GM12891 (cell line): ENCODE data around the gene ENAH.

ENCODE experiments used
- DNase-seq: peaks from one replicate; pipeline ENCODE4 v3.0.0; 2011; ENCODE audit warnings: low spot score; ENCODE audit not compliant: insufficient read length
- FAIRE-seq: peaks from 2 replicates; lab custom pipeline; 2011; peaks lifted over from hg19 to GRCh38; lab: Jason Lieb, UNC
- PAX5 ChIP-seq: IDR thresholded peaks from 2 replicates; pipeline ENCODE4 v1.6.1; 2011; ENCODE audit warnings: low read length, moderate library complexity, mild to moderate bottlenecking; ENCODE audit not compliant: insufficient read depth, severe bottlenecking
- POLR2A ChIP-seq: IDR thresholded peaks from 2 replicates; pipeline ENCODE4 v1.6.1; 2011; ENCODE audit warnings: low read depth, low read length, control low read depth
- POLR2AphosphoS5 ChIP-seq: IDR thresholded peaks from 2 replicates; pipeline ENCODE4 v1.6.1; 2011; ENCODE audit warnings: low read depth, low read length, control low read depth
- POU2F2 ChIP-seq: IDR thresholded peaks from 2 replicates; pipeline ENCODE4 v1.6.1; 2011; ENCODE audit warnings: low read depth, mild to moderate bottlenecking, control low read depth, low read length, moderate library complexity
- SPI1 ChIP-seq: IDR thresholded peaks from 2 replicates; pipeline ENCODE4 v1.6.1; 2011; ENCODE audit warnings: low read depth, low read length, control low read depth
- TAF1 ChIP-seq: IDR thresholded peaks from 2 replicates; pipeline ENCODE4 v1.6.1; 2011; ENCODE audit warnings: low read depth, low read length, control low read depth

Gene ENAH

GRCh38 chr1:225484657-225485214 is 168.2 kb downstream of the ENAH start:
- no peak for FAIRE-seq
- DNase-seq = no peak
- TF ChIP-seq TAF1 (no peak), POLR2A (no peak), SPI1 (no peak), POU2F2 (no peak), POLR2AphosphoS5 (no peak), PAX5 (no peak)

- DNase-seq (no peak), FAIRE-seq (no peak)
Observed at GRCh38 chr1:225483818-225484656, 168.9 kb downstream of the ENAH start.

GRCh38 chr1:225482421-225482950 is 170.4 kb downstream of the ENAH start:
- TF ChIP-seq POLR2AphosphoS5 = no peak
- TF ChIP-seq POU2F2 = no peak
- TF ChIP-seq SPI1 = no peak
- no peak for TF ChIP-seq POLR2A
- TF ChIP-seq TAF1 = no peak
- TF ChIP-seq PAX5 = no peak
- FAIRE-seq (no peak), DNase-seq (no peak)

More at GRCh38 chr1:225483818-225484656, 168.9 kb downstream of the ENAH start:
- no peak for TF ChIP-seq PAX5
- no peak for TF ChIP-seq SPI1
- no peak for TF ChIP-seq POLR2AphosphoS5
- TF ChIP-seq POU2F2 = no peak
- no peak for TF ChIP-seq POLR2A
- no peak for TF ChIP-seq TAF1

- no peak for DNase-seq
- TF ChIP-seq PAX5 (no peak), TAF1 (no peak), POLR2AphosphoS5 (no peak), POLR2A (no peak), POU2F2 (no peak), SPI1 (no peak)
- FAIRE-seq = no peak
Observed at GRCh38 chr1:225481738-225482137, 171.2 kb downstream of the ENAH start.

GRCh38 chr1:225480825-225481434 is 172.0 kb downstream of the ENAH start:
- TF ChIP-seq SPI1 (peak; percentile 71), POLR2A (no peak)
- DNase-seq = no peak
- peak; percentile 38 for FAIRE-seq

GRCh38 chr1:225479996-225480720 is 172.8 kb downstream of the ENAH start:
- no peak for TF ChIP-seq PAX5
- TF ChIP-seq TAF1 = no peak
- TF ChIP-seq POLR2A = no peak
- TF ChIP-seq SPI1 = no peak
- TF ChIP-seq POU2F2 = no peak
- no peak for TF ChIP-seq POLR2AphosphoS5
- DNase-seq (no peak), FAIRE-seq (no peak)

- DNase-seq (no peak), FAIRE-seq (no peak)
- TF ChIP-seq POLR2A (no peak), POU2F2 (no peak), SPI1 (no peak), TAF1 (no peak), POLR2AphosphoS5 (no peak), PAX5 (no peak)
Observed at GRCh38 chr1:225479341-225479740, 173.6 kb downstream of the ENAH start.

GRCh38 chr1:225477296-225477911 is 175.5 kb downstream of the ENAH start:
- FAIRE-seq (no peak), DNase-seq (no peak)
- TF ChIP-seq TAF1 (no peak), SPI1 (no peak), POU2F2 (no peak), POLR2A (no peak), PAX5 (no peak), POLR2AphosphoS5 (no peak)
